GM19023 (cell line): ENCODE measurements around the gene WWP2.

ENCODE experiments used
- ATAC-seq: cut with Tn5 transposase; IDR thresholded peaks from one replicate; pipeline ENCODE4 v1.9.1; 2021; ENCODE audit warnings: mild to moderate bottlenecking, moderate library complexity; ENCODE audit not compliant: unreplicated experiment

WWP2 gene

DNA sequence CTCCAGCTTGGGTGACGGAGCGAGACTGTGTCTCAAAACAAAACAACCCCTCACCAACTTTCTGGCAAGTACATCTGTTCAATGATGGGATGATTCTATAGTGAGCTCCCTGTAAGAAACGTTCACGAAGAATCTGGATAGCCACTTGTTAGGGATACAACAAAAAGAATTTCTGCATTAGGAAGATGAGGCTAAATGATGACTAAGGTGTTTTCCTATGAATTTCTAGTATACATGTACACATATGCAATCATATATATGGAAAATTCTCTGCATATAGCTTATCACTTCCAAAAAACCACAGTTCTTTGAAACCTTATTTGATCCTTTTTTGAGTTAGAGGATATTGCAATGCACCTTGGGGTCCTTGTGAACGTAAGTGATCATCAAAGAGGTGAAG is 124.6 kb downstream of the WWP2 start:
- ATAC-seq, result no peak

DNA sequence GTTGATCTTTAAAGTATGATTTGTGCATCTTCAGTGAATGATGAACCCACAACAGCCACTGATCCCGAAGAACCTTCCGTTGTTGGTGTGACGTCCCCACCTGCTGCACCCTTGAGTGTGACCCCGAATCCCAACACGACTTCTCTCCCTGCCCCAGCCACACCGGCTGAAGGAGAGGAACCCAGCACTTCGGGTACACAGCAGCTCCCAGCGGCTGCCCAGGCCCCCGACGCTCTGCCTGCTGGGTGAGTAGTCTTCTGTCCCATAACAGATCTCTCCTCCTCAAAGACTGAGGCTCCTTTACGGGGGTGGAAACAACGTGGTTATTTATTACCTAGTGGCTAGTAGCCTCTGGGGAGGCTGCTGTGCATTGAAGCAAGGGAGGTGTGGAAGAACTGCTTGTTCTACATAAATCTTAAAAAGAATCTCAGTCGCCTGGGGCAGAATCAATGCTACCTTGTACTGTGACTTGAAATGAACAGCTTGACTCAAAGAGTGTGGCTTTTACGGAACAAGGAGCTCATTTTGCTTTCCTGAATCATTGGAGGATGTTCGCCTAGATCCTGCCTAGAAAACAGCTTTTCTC is 126.0 kb downstream of the WWP2 start:
- no peak for ATAC-seq

DNA sequence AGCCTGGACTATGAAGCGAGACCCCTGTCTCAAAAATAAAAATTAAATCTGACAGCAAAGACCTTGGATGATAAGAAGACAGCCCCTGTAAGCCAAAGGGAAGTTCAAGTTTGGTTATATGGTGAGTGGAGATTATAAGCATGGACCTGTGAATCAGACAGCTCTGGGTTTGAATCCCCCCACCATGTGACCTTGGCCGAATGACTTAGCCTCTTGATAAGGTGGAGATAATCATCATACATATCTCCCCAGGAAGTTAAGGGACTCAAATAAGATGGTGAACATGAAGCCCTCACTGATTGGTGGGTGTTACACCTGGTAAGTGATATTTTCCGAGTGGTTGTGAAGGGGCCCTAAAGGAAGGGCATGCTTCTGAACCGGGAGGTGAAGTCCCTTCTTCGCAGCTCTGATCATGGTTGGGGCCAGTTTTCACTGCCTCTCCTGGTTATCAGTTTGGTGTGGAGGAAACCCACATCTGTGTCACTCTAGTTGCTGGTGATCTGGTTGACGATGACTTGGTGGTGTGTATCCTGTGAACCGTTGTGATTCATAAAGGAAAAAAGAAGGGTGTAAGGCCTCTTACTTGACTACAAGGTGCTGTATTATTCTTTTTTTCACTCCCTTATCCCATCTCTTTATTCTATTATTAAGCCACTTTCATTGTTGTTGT is 127.3 kb downstream of the WWP2 start:
- no peak for ATAC-seq

DNA sequence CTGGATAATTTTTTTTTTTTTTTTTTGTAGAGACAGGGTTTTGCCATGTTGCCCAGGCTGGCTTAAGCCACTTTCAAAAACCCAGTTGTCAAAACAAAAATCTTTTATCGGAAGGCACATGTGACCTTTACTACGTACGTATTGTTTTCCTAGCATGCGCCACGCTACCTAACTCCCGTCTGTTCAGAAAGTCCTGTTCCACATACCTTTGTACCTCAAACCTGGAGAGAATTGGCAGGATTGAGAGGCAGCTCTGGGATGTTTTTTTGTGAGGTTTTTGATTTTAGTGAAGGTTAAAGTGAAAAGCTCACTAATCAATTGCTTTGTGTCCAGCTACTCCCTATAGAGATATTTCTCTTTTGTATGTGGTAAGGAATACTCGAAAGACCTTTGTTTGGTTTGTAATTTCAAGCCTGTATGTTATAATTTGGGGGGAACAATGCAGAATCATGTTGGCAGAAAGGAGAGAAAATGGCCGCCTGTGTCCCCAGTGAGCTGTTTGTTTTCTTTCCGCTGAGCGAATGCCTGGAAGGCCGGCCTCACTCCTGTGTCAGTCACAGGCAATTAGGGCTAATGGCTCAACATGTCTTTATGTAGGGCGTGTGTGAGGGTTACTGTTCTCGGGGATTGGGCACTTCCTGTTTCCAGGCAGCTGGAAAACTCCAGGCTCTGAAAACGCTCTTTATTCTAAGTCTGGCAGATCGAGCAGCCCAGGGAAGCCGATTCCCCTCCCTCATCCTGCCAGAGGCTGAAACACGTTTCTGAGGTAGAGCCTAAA is 128.2 kb downstream of the WWP2 start:
- no peak for ATAC-seq

DNA sequence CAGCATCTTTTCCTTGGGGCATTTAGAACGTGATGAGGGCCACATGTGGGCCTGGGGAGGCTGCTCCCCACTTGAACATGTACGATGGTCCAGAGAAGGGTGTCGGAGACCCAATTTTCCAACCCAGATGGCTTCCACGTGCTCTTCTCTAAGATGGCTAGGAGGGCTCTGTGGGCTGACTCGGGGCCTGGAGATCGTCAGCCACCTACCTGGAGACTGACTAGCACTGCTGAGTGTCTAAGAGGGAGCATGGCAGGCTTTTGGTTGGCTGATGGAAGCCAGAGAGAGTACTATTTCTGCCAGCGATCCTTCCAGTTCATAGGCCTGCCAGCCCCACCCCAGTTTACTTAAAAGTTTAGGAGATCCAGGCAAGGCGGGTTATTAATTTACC is 128.8 kb downstream of the WWP2 start:
- ATAC-seq, result no peak

DNA sequence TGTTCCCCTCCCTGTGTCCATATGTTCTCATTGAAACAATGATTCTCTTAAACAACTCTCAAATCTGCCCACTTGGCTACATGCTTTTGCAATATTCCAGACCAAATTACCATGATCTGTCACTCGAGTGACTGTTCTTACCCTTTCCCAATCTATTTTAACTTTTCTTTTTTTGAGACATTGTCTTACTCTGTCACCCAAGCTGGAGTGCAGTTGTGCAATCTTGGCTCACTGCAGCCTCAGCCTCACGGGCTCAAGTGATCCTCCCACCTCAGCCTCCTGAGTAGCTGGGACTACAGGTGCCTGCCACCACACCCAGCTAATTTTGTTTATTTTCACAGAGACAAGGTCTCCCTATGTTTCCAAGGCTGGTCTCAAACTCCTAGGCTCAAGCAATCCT is 130.2 kb downstream of the WWP2 start:
- no peak for ATAC-seq

DNA sequence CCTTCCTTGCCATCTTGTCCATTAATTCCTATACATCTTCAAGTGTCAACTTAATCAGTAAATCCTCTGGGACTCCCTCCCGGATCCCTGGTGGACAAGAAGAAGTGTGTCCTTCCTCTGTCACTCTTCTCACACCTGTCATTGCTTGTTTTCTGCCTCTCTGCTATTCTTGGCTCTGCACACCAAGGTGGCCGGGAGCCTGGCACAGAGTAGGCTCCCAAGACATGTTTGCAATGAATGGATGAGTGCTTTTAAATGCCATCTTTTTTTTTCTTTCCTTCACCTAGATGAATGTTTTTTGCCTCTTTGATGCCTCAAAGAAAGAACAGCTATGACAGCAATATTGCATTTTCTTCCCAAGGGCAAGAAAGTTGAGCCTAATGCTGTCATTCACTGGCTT is 131.0 kb downstream of the WWP2 start:
- ATAC-seq, result no peak

DNA sequence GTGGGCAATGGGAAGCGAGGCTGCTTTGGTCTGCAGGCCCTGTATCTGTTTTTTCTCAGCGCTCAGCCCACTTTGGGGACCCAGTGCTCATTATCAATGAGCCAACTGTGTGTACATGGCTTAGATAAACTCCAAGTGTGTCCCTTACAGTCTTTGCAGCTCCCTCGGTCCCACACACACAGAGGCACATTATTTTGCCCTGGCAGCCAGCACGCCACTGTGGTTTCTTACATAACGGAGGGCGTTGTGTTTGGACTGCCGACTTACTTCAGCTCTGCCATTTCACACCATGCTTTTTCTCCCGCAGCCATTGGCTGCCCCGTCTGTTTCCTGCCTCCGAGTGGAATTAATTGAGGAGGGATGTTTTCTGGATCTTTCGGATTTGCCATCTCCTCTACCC is 132.5 kb downstream of the WWP2 start:
- ATAC-seq, result no peak

DNA sequence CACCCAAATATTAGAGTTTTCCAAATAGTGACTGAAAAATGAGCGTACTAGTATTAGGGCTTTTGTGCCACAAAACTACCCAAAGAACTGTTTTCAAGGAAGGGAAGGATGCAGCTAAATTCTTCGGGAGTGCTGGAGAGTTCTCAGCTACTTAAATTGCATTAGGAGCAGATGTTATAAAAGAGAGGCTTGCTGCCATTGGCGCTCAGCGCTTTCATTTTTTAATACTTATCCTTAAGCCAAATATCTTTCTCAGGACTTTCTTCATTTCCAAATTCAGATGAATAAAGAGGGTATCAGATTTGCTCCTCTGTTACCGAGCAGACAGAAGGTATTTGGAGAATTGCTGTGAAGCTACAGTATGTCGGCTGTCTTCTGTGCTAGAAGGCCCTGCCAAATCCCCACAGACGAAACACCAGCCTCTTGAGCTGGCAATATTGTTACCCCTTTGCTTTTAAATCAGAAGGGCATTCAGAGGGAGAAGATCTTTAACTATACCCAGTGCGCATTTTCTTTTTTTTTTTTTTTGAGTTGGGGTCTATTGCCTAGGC is 141.8 kb downstream of the WWP2 start:
- ATAC-seq, result no peak

DNA sequence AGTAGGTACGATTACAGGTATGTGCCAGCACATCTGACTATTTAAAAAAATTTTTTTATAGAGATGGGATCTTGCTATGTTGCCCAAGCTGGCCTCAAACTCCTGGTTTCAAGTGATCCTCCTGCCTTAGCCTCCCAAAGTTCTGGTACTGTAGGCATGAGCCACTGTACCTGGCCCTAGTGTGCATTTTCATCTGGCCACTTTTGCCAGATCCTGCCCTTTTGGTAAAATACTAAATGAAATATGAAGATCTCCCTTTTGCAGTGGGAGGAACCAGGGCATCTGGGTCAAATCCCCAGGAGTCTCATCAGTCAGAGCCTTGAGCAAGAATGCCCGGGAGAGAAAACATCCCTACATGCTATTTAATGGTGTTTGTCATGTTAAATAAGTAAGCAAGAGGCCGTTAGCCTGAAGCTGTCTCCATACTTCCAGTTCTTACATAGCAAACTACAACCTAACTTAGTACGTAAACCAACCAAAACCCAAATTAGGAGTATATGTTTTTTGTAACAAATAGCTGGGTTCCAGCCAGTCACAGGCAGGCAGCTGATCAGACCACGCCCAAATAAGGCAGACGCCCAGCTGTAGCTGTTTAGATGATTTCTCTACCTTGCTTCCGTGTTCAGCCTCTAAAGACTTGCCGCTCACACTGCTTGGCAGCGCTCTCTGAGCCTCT is 142.5 kb downstream of the WWP2 start:
- ATAC-seq, result no peak

DNA sequence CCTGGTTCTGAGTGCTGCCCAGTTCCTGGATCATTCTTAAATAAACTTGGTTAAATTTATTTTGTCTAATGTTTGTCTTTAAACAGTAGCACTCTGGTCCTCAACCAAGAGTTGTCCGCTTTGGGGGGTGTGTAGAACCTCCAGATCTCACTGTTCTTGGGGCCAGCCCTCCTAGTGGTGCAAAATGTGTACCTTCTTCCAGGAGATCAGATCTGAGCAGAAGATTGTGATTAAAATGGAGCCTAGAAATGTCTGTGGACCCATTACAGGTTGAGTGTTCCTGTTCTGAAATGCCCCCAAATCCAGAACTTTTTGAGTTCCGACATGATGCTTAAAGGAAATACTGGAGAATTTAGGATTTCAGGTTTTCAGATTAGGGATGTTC is 143.0 kb downstream of the WWP2 start:
- ATAC-seq, result no peak

DNA sequence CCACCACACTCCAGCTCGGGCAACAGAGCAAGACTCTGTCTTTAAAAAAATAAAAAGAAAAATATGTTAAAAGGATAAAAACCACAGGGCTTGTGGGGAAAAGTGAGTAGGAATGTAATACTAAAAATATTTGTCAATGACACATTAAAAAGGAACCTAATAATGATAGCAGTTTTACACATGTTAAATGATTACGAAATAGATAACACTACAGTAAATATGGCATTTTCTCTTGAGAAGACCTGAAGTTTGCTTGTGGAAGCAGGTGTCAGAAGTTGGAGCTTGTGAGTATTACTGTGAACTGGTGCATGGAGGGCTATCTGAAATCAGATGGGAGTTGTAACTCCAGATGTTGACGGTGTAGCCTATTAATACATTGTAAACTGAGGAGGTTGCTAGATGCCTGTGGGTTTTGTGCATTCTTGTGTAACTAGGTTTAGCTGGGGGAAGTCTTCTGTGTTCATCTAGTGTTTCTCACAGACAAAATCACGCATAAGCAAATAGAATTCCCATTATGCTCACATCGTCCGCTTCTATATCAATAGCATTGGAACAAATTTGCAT is 144.8 kb downstream of the WWP2 start:
- no peak for ATAC-seq

DNA sequence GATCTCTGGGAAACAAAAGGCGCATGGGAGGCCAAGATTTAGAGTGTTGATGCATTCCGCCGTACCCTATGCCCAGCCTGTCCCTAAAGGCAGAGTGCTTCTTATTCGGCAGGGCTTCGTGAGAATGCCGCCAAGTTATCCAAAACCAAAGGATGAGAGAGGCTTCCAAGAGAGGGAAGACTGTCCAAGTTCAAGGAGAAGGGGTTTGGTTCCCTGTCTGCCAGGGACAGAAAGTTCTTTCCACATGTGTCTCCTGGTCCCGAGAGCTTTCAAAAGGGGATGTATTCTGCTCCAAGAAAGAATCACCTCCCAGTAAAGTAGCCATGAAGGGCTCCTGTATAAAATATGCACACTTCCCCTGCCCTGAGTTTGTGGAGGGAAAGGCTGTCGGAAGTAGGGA is 146.9 kb downstream of the WWP2 start:
- ATAC-seq, result no peak

DNA sequence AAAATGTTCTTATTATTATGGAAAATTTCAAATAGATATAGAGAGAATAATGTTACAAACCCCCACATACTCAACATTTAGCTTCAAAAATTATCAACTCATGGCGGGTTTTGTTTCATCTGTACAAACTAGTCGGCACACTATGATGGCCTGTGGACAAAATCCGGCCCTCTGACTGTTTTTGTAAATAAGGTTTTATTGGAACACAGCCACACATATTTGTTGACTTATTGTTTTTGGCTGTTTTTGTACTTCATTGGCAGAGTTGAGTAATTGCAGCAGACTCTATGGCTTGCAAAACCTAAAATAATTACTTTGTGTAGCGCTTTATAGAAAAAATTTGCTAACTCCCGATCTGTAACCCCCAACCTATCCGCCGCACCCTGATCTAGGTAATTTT is 147.6 kb downstream of the WWP2 start:
- no peak for ATAC-seq

DNA sequence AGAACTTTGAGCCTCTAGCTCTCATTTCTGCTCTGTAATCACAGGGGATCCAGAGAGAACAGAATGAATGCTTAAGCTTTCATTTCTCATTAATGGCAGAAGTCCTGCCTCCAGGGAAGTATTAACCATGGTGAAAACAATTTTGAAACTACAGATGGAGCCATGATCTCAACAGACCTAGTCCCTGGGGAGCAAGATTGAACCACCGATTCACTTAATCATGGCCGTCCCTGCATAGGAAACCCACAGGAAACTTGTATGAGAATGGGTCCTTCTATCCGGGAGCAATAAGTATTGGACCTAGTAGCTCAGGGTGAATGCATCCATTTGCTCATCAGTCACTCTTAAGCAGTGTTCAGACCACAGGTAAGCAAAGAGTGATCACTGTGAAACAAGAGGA is 148.8 kb downstream of the WWP2 start:
- ATAC-seq, result no peak

DNA sequence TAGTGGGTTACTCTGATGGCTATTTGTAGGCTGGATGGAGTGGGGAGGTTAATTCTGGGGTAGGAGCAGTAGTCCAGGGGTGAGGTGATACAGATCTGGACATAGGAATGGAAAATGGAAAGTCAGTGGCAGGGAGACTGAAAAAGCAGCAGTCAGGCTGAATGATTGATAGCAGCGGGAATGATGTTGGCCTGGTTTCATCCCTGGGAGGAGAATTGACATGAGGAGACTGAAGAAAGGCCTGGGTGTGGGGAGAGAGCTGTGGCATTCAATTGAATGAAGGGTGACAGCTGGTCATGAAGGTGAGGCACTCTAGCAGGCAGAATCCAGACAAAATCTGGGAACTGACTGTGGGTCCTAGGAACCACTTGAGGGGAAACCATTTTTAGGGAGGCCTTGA is 154.3 kb downstream of the WWP2 start:
- ATAC-seq, result no peak

DNA sequence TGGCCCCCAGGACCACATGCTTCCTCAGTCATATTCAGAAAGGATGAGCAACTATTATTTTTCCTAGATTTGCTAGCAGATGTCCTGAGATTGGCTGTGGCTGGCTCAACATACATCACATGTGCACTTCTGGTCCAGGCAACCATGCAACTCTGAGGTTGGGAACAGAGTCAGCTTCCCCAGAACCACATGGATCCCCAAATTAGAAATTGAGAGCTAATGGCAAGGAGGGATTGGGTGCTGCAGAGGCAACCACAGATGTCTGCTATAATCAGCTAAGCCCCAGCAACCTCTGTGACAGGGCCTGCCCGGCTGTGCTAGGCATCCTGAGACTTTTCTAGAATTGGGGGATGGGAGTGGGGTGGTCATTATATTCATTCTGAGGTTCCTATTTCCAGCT is 155.2 kb downstream of the WWP2 start:
- no peak for ATAC-seq

DNA sequence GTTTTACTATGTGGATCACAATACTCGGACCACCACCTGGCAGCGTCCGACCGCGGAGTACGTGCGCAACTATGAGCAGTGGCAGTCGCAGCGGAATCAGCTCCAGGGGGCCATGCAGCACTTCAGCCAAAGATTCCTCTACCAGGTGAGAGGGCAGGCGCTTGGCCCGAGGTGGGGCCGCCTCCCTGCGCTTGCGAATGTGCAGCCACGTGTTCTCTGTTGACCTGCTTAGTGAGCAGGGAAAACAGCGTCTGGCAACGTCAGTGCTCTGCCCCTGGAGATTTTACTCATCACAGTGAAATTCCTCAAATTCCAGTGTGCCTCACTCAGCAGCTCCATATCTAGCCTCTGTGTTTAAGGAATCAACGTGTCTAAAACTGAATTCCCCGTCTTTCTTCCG is 155.6 kb downstream of the WWP2 start:
- no peak for ATAC-seq

DNA sequence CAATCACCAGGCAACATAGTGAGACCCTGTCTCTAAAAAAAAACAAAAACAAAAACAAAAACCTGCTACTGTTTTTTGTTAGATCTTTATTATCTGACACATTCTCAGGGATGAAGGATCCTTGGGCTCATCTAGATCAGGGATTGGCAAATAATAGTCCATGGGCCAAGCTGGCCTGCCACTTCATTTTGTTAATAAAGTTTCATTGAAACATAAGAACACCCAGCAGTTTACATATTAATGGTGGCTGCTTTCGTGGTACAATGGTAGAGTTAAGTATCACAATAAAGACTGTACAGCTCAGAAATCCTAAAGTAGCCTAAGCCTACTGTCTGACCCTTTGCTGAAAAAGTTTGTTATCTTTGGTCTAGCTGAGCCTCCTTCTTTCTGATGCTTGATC is 156.1 kb downstream of the WWP2 start:
- no peak for ATAC-seq

DNA sequence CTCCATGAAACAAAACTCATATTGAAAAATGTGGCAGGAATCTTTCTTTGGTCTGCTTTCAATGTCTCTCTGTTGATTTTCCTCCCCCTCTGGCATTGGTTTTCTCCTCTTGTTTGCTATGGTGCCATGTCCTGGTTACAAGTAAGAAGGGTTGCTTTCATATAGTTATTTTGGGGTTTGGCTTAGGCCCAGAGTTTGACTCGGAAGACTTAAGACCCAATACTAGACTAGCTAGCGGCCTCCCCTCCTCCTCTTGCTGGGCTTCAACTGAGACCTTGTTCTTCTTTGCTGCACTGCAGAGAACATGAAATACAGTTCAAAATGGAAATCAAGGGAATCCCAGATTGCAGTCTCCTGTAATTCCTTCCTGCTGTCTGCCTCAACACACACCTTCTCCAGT is 159.0 kb downstream of the WWP2 start:
- no peak for ATAC-seq

DNA sequence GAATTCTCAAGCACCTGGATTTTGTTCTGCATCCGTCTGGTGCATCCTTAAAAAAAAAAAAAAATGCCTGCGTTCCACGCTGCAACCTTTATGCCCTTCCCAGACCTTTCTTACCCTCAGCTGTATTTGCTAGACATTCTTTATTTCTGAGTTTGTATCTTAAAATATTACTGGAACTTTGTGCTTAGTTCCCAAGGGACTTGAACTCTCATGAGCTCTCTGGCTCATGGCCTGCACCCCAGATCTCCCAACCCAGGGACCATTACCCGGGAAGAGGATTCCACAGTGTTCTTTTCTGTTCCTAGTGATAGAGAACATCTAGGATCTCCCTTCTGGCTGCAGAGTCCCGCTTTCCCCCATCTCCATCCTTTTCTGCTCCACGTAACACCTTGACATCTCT is 160.1 kb downstream of the WWP2 start:
- no peak for ATAC-seq
